K562 (cell line): ENCODE results near the gene UBXN10. TPM values are rescaled to one million over a fixed set of nuclear protein-coding genes. Genes with fewer than 3 reads are reported as not detected.

Source experiments
- ARID1B ChIP-seq: fragments of 450-650 bp; IDR thresholded peaks from 2 replicates; pipeline ENCODE4 v1.6.1; 2016; ENCODE audit warnings: antibody characterized with exemption, mild to moderate bottlenecking, inconsistent platforms
- ARNT ChIP-seq, 2 experiments: fragments of 450-650 bp; IDR thresholded peaks; 2 replicates each; pipeline ENCODE4 v1.6.1; 2016; ENCODE audit warnings: mild to moderate bottlenecking in 1 of 2
- CC2D1A ChIP-seq: fragments of 450-650 bp; IDR thresholded peaks from 2 replicates; pipeline ENCODE4 v1.6.1; 2017; ENCODE audit warnings: mild to moderate bottlenecking
- CHD2 ChIP-seq: IDR thresholded peaks from 2 replicates; pipeline ENCODE4 v1.6.1; 2011; ENCODE audit warnings: low read depth, low read length
- CXXC5 ChIP-seq: fragments of 250-450 bp; sonication (Bioruptor Pico); IDR thresholded peaks from 2 replicates; pipeline ENCODE4 v1.8.0; 2022; ENCODE audit warnings: inconsistent platforms, mild to moderate bottlenecking, moderate library complexity
- HMG20A ChIP-seq: fragments of 450-650 bp; formaldehyde crosslinking; conservative IDR thresholded peaks from 2 replicates; pipeline ENCODE4 v1.4.0; 2020; ENCODE audit warnings: mild to moderate bottlenecking, mixed read lengths
- KAT2B ChIP-seq: IDR thresholded peaks from one replicate; pipeline ENCODE4 v1.6.1; 2012; ENCODE audit warnings: low read depth, mild to moderate bottlenecking, control low read depth, inconsistent platforms, low read length, moderate library complexity
- MTA2 ChIP-seq: fragments of 450-650 bp; IDR thresholded peaks from 2 replicates; pipeline ENCODE4 v1.6.1; 2016; ENCODE audit warnings: low read depth
- MYNN ChIP-seq, 2 experiments: sonication (generic); formaldehyde crosslinking in 1 of 2; IDR thresholded peaks; 2 replicates each; pipeline versions ENCODE4 v1.5.0 to v1.6.1; 2016 to 2020; ENCODE audit warnings: antibody characterized with exemption in 1 of 2, missing genetic modification reagents in 1 of 2
- NCOR1 ChIP-seq: fragments of 450-650 bp; IDR thresholded peaks from 2 replicates; pipeline ENCODE4 v1.6.1; 2016; ENCODE audit warnings: mild to moderate bottlenecking, moderate library complexity
- NR2C1 ChIP-seq, 2 experiments: fragments of 450-650 bp; IDR thresholded peaks; 2 replicates each; pipeline ENCODE4 v1.6.1; 2017; ENCODE audit warnings: mild to moderate bottlenecking in 2 of 2, antibody characterized with exemption in 1 of 2, inconsistent platforms in 1 of 2, missing compliant biosample characterization in 1 of 2, missing genetic modification characterization in 1 of 2
- POLR2B ChIP-seq: fragments of 450-650 bp; IDR thresholded peaks from 2 replicates; pipeline ENCODE4 v1.6.1; 2018; ENCODE audit warnings: low read depth; ENCODE audit not compliant: partially characterized antibody
- PTBP1 ChIP-seq: fragments of 200-400 bp; formaldehyde crosslinking; IDR thresholded peaks from 2 replicates; pipeline ENCODE4 v1.6.1; 2017; ENCODE audit warnings: low read depth, low read length
- RCOR1 ChIP-seq, 2 experiments: IDR thresholded peaks; 2 replicates each; pipeline ENCODE4 v1.6.1; 2012; ENCODE audit warnings: low read depth in 2 of 2, low read length in 2 of 2, borderline replicate concordance in 1 of 2, improper control_type of control experiment in 1 of 2
- SMAD4 ChIP-seq: fragments of 250-450 bp; sonication (Bioruptor Pico); conservative IDR thresholded peaks from 2 replicates; pipeline ENCODE4 v1.8.0; 2021; ENCODE audit warnings: inconsistent platforms, mild to moderate bottlenecking, moderate library complexity
- SOX6 ChIP-seq: fragments of 450-650 bp; IDR thresholded peaks from 2 replicates; pipeline ENCODE4 v1.6.1; 2014; ENCODE audit warnings: mild to moderate bottlenecking
- ZNF3 ChIP-seq: fragments of 250-450 bp; sonication (Bioruptor Pico); IDR thresholded peaks from 2 replicates; pipeline ENCODE4 v1.5.0; 2021; ENCODE audit warnings: mild to moderate bottlenecking, moderate library complexity
- ZNF655 ChIP-seq: fragments of 250-450 bp; sonication (Bioruptor Pico); IDR thresholded peaks from 2 replicates; pipeline ENCODE4 v1.5.0; 2021
- ZNF696 ChIP-seq: fragments of 250-450 bp; sonication (Bioruptor Pico); conservative IDR thresholded peaks from 2 replicates; pipeline ENCODE4 v1.4.0; 2020; ENCODE audit warnings: mild to moderate bottlenecking, moderate library complexity
- polyA plus RNA-seq, 8 experiments: library from polyadenylated mRNA; depleted of rRNA in 4 of 8; stranded (reverse) in 5 of 8; unstranded in 3 of 8; fragments of >200 nt; fragmentation: Nextera tagmentation in 2 of 8; fragmentation: Illumina TruSeq in 1 of 8; extraction: Ambion mirVana in 2 of 8; extraction: Trizol in 1 of 8; gene quantifications; 2 replicates each; pipeline versions ENCODE4 v1.2.1 to v1.2.3, GENCODE V29; 2011 to 2014; ENCODE audit warnings: inconsistent platforms in 1 of 8, missing spikeins in 1 of 8
- total RNA-seq, 7 experiments: library from RNA; depleted of rRNA in 6 of 7; stranded (reverse); fragments of >200 nt in 6 of 7; fragmentation: Illumina TruSeq in 2 of 7; extraction: Trizol in 2 of 7; gene quantifications; 2 replicates each; pipeline versions ENCODE4 v1.2.1 to v1.2.3, GENCODE V29; 2011 to 2021; ENCODE audit warnings: low replicate concordance in 1 of 7
- TF ChIP-seq, protein P1 (sequence below): sonication (generic); formaldehyde crosslinking; IDR thresholded peaks from 2 replicates; pipeline ENCODE4 v1.8.0; 2022; ENCODE audit warnings: mild to moderate bottlenecking, low read depth, missing genetic modification reagents
- TF ChIP-seq, protein P2 (sequence below): fragments of 450-650 bp; IDR thresholded peaks from 2 replicates; pipeline ENCODE4 v1.6.1; 2016; ENCODE audit warnings: antibody characterized with exemption
- TF ChIP-seq, protein P3 (sequence below), 2 experiments: IDR thresholded peaks in 1 of 2; conservative IDR thresholded peaks in 1 of 2; 2 replicates each; pipeline ENCODE4 v1.6.1; 2016; ENCODE audit warnings: low read depth in 2 of 2, mild to moderate bottlenecking in 1 of 2, missing compliant biosample characterization in 1 of 2, missing genetic modification characterization in 1 of 2, moderate library complexity in 1 of 2

UBXN10 gene
- total and polyA plus RNA-seq, 9 of the 15 experiments (the other 6 are each of a cell fraction or from before 2014, with no cell fraction given), result 10.7 to 17.7 (median 13.6) TPM

- TF ChIP-seq ARNT (IDR thresholded peaks at IDR 0.05), result 0 out of 4 replicates have a peak, but pooled peaks of 1 of the 2 experiments have one; percentile 56
- TF ChIP-seq ARID1B, result no peak
- TF ChIP-seq CHD2, result no peak
- 0 out of 2 replicates have a peak, but pooled peaks have one; percentile 12 for TF ChIP-seq MYNN (IDR thresholded peaks at IDR 0.05)
- TF ChIP-seq MYNN (CRISPR knock-in tag; IDR thresholded peaks at IDR 0.05), result no peak
- TF ChIP-seq NR2C1 (IDR thresholded peaks at IDR 0.05), result no peak
- no peak for TF ChIP-seq NR2C1 (tag; IDR thresholded peaks at IDR 0.05)
- TF ChIP-seq HMG20A (CRISPR knock-in tag), result no peak
- TF ChIP-seq SOX6, result 0 out of 2 replicates have a peak, but pooled peaks have one; percentile 16
- TF ChIP-seq ZNF696 (CRISPR knock-in tag), result no peak
- no peak for TF ChIP-seq KAT2B
- TF ChIP-seq CC2D1A, result 0 out of 2 replicates have a peak, but pooled peaks have one; percentile 33
- no peak for TF ChIP-seq NCOR1
- TF ChIP-seq, protein P1, sequence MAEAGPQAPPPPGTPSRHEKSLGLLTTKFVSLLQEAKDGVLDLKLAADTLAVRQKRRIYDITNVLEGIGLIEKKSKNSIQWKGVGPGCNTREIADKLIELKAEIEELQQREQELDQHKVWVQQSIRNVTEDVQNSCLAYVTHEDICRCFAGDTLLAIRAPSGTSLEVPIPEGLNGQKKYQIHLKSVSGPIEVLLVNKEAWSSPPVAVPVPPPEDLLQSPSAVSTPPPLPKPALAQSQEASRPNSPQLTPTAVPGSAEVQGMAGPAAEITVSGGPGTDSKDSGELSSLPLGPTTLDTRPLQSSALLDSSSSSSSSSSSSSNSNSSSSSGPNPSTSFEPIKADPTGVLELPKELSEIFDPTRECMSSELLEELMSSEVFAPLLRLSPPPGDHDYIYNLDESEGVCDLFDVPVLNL (CRISPR knock-in tag), result no peak
- no peak for TF ChIP-seq POLR2B
- TF ChIP-seq CXXC5 (CRISPR knock-in tag), result 0 out of 2 replicates have a peak, but pooled peaks have one; percentile 26
- TF ChIP-seq MTA2, result no peak
- TF ChIP-seq, protein P2, sequence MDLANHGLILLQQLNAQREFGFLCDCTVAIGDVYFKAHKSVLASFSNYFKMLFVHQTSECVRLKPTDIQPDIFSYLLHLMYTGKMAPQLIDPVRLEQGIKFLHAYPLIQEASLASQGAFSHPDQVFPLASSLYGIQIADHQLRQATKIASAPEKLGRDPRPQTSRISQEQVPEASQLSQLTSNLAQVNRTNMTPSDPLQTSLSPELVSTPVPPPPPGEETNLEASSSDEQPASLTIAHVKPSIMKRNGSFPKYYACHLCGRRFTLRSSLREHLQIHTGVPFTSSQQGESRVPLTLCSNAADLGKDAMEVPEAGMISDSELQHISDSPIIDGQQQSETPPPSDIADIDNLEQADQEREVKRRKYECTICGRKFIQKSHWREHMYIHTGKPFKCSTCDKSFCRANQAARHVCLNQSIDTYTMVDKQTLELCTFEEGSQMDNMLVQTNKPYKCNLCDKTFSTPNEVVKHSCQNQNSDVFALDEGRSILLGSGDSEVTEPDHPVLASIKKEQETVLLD, result no peak
- peak in 1 of 2 experiments; percentile 65; a peak in 1 of 4 replicates for TF ChIP-seq RCOR1 (IDR thresholded peaks at IDR 0.05; ENCODE audit: borderline replicate concordance in 1 of 2, low read depth in 2 of 2, low read length in 2 of 2)
- TF ChIP-seq SMAD4 (CRISPR knock-in tag), result peak; percentile 83
- TF ChIP-seq, protein P3, sequence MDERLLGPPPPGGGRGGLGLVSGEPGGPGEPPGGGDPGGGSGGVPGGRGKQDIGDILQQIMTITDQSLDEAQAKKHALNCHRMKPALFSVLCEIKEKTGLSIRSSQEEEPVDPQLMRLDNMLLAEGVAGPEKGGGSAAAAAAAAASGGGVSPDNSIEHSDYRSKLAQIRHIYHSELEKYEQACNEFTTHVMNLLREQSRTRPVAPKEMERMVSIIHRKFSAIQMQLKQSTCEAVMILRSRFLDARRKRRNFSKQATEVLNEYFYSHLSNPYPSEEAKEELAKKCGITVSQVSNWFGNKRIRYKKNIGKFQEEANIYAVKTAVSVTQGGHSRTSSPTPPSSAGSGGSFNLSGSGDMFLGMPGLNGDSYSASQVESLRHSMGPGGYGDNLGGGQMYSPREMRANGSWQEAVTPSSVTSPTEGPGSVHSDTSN (CRISPR knock-in tag; IDR thresholded peaks at IDR 0.05; ENCODE audit: low read depth), result no peak
- TF ChIP-seq, protein P3 (tag; conservative IDR thresholded peaks at IDR 0.05; ENCODE audit: low read depth), result no peak; the same call in 1 of the 2 replicates
- TF ChIP-seq PTBP1, result no peak
- TF ChIP-seq ZNF3 (CRISPR knock-in tag), result no peak
- no peak for TF ChIP-seq ZNF655
Observed at GRCh38 chr1:20194757-20195461, 9.0 kb downstream of the UBXN10 start (continued).
